NCI-H345 treated with DMSO at 0.1 percent for 48 hours (cell line): ENCODE results near the gene BCAR1.
"Not testable (repeated sequence)": the region's sequence is repeated elsewhere in the genome, so short reads cannot be mapped to it uniquely, and the experiment has no call there.

ENCODE experiments used
- DNase-seq: peaks from one replicate; lab custom pipeline; 2025; ENCODE audit not compliant: unreplicated experiment; lab: John Stamatoyannopoulos, UW

Gene BCAR1

GRCh38 chr16:75240633-75241032, 10.8 kb downstream of the BCAR1 start:
- DNase-seq, result not testable (repeated sequence)

GRCh38 chr16:75239542-75240122, 11.8 kb downstream of the BCAR1 start:
- DNase-seq, result no peak

GRCh38 chr16:75238853-75239541, 12.4 kb downstream of the BCAR1 start:
- no peak for DNase-seq

- DNase-seq, result no peak
Measured at GRCh38 chr16:75238132-75238852, 13.1 kb downstream of the BCAR1 start.

GRCh38 chr16:75237398-75238131, 13.9 kb downstream of the BCAR1 start:
- DNase-seq, result no peak

GRCh38 chr16:75236736-75237397, 14.6 kb downstream of the BCAR1 start:
- DNase-seq, result no peak

- DNase-seq, result no peak
Measured at GRCh38 chr16:75236232-75236631, 15.2 kb downstream of the BCAR1 start.

- DNase-seq, result no peak
Measured at GRCh38 chr16:75235721-75236193, 15.7 kb downstream of the BCAR1 start.

- DNase-seq, result no peak
Measured at GRCh38 chr16:75234856-75235696, 16.3 kb downstream of the BCAR1 start.

- DNase-seq, result no peak
Measured at GRCh38 chr16:75233611-75233938, 17.8 kb downstream of the BCAR1 start.

GRCh38 chr16:75231570-75231969, 19.9 kb downstream of the BCAR1 start:
- DNase-seq, result no peak

- DNase-seq, result no peak
Measured at GRCh38 chr16:75230471-75231110, 20.8 kb downstream of the BCAR1 start.

GRCh38 chr16:75229172-75230031, 22.0 kb downstream of the BCAR1 start:
- no peak for DNase-seq

- DNase-seq, result no peak
Measured at GRCh38 chr16:75228143-75228976, 23.1 kb downstream of the BCAR1 start.

- no peak for DNase-seq
Measured at GRCh38 chr16:75227361-75228142, 23.9 kb downstream of the BCAR1 start.

- no peak for DNase-seq
Measured at GRCh38 chr16:75226550-75227360, 24.7 kb downstream of the BCAR1 start.
